GM18520 (cell line): ENCODE results near the gene NPC1.
"Not testable (repeated sequence)": the region's sequence is repeated elsewhere in the genome, so short reads cannot be mapped to it uniquely, and the experiment has no call there.

Experiments
- ATAC-seq: cut with Tn5 transposase; IDR thresholded peaks from one replicate; pipeline ENCODE4 v1.9.1; 2021; ENCODE audit not compliant: unreplicated experiment

The NPC1 gene

DNA sequence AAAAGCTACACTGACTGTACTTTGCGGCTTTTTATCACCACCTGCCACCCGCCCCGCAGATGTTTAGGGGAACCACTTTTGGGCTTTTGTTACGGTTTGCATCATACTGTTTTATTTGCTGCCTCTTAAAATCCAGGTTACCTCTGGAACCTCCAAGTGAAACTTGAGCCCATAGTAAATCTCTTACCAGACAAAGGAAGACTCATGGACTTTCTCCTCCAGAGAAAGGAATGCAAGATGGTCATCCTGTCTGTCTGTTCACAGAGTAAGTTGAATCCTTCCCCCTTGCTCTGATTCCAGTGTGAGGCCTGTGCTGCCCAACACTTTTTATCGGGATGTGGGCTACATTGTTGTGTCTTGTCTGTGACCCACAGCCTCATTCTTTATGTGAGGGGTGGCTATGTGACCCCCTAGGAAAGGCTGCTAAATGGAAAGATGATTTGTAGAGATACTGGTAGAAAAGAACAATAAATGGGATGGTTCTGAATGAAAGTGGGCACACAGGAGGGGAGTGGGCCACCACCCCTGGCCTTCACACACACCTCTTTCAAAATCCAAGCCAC, 59.7 kb downstream of the NPC1 start:
- no peak for ATAC-seq

DNA sequence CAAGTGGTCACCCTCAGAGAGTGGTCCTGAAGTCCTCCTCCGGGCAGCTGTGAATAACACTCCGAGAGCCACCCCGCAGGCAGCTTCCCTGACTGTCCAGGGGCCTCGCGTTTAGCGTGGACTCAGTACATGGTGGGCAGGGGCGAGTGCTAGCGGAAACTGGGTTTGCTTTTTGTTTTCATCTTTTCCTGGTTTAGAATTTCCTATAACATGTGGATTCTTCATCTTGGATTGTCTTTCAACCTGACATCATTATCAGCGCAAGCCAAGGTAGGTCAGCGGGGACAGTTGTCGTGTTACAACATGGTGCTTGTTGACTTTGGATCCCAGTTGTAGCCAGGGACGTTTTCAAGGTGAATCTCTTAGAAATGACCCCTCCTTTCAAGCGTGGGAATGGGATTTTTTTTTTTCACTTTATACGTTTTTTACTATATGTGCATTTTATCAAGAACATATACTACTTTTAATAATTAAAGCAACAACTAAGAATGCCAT, 62.0 kb downstream of the NPC1 start:
- ATAC-seq = no peak

DNA sequence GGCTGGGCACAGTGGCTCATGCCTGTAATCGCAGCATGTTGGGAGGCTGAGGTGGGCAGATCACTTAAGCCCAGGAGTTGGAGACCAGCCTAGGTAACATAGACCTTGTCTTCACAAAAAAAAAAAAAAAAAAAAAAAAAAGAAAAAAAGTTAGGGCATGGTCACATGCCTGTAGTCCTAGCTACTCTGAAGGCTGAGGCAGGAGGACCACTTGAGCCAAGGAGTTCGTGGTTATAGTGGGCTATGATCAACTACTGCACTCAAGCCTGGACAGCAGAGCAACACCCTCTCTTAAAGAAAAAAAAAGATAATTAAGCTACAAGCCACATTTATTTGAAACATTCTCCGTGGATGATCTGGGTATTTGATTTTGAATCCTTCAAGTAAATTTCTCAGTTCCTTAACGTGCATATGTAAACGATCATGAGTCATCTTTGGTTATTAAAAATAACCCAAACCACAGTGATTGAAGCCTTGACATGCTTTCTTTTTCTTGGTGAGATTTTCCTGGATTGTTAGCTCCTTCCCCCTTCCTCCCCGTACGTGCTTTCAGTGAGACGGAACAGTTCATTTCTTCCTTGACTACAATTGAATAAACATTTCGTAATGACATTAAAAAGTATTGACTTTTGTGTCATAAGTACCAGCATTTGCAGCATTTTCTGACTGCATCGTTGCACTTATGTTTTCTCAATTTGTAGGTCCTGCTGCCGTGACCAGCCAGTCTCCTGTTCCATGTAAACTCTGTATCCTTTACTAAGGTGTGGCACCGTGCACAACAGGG, 62.7 kb downstream of the NPC1 start:
- ATAC-seq = no peak

DNA sequence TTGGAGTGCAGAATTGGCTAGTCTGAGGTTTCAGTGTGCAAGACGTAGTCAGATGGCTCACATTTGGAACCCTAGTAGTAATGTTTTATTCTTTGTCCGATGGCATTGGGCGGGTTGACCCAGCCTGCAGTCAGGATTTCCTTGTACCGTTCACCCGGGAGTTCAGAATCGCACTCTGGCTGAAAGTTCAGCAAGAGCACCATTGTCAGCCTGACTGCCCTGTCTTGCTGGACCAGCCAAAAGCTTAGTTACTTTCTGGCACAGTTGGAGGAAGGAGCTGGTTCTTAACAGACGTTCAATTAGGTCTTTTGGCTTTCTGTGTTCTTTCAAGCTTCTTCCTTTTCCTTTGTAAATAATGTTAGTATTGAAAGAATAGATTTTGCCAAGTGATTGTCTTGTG, 64.4 kb downstream of the NPC1 start:
- no peak for ATAC-seq

DNA sequence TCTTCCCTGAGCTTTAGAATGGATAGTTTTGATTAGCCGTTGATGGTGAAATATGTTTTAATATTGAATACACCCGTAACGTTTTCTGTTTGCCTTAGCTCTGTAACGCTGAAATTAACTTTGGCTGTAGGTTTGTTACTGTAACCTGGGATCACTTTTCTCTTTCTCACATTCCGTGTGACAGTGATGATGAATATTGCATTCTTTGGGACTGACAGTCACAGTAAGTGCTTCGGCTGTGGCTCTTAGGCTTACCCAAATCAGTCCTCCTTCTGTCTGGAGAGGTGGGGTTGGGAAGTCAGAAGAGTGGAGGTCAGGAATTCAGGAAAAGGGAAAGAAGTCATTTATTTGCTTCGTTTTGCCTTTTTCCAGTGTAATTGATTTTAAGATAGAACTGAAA, 65.0 kb downstream of the NPC1 start:
- no peak for ATAC-seq

DNA sequence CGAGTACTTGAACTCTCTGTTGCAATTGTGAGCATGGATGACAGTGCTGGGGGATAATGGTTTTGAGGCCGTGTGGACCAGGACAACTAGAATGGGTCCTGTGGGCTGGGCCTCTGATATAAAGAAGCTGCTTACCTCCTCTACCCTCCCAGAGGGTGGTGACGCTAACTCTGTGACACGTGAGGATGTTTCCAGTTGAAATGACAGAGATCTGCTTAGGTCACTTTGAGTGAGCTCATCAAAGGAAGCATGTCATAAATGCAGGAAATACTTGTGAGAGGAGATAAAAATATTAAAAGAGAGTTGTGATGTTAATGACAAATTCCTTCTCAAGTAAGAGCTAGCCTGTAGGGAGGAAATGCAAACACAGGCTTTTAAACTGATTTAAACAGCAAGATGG, 66.6 kb downstream of the NPC1 start:
- no peak for ATAC-seq

DNA sequence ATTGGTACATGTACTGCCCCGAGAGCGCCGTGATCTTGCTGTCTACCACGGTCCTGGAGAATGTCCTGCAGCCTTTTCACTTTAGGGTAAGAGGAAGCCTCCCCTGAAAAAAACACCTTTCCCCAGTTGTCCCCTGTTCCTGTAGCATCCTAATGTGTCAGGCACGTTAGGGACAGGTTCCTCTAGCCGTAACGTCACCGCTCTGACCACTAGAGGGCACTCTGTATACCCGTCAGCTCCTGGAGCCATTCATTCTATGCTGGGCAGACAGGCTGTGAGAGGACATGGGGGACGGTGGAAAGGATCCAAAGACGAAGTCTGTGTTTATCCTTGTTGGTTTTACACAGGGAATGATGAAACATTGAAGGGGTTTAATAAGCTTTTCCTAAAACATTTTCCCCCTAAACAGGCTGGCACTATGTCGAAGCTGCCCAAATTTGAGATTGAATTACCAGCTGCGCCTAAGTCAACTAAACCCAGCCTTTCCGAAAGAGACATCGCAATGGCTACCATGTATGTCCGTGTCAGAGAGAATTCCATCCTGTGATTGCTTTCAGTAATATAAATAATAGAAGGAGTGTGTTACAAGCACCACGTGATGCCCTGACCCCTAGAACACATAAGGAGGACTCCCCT, 70.3 kb downstream of the NPC1 start:
- ATAC-seq = peak; percentile 74

DNA sequence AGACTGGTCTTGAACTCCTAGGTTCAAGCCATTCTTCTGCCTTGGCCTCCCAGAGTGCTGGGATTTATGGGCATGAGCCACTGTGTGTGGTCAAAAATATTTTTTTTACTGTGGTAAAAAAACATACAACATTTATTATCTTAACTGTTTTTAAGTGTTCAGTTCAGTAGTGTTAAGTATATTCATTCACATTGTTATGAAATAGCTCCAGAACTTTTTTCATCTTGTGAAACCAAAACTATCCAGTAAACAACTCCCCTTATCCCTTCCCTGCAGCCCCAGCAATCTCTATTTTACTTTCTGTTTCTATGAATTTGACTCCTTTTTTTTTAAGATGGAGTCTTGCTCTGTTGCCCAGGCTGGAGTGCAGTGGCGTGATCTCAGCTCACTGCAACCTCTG, 73.7 kb downstream of the NPC1 start:
- ATAC-seq = no peak

DNA sequence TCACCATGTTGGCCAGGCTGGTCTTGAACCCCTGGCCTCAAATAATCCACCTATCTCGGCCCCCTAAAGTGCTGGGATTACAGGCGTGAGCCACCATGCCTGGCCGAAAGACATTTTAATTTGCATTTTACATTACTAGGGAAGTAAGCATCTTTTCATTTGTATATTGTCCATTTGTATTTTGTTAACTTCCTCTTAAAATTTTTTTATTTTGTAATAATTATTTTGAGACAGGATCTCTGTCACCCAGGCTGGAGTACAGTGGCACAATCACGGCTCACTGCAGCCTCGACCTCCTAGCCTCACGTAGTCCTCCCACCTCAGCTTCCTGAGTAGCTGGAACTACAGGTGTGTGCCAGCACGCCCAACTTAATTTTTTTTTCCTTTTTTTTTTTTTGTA, 74.1 kb downstream of the NPC1 start:
- not testable (repeated sequence) for ATAC-seq

DNA sequence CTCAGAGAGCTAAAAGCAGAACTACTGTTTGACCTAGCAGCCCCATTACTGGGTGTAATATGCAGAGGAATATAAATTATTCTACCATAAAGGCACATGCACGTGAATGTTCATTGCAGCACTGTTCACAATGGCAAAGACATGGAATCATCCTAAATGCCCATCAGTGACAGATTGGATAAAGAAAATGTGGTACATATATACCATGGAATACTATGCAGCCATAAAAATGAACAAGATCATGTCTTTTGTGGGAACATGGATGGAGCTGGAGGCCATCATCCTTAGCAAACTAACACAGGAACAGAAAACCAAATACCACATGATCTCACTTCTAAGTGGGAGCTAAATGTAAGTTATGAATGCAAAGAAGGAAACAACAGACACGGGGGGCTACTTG, 75.4 kb downstream of the NPC1 start:
- ATAC-seq = not testable (repeated sequence)

DNA sequence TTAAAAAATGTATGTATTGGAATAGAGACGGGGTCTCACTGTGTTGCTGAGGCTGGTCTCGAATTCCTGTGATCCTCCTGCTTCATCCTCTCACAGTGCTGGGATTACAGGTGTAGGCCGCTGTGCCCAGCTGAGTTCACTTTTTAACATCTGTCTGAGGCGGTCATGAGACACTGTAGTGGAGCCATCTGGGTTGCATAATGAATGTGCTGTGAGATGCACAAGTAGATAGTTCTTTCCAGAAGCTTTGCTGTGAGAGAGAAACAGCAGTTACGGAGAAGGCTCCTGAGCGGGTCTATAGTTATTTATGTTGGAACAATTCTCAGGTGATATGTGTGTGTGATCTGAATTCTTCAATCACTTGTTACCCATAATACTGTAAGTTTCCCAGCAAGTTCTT, 79.9 kb downstream of the NPC1 start:
- no peak for ATAC-seq

DNA sequence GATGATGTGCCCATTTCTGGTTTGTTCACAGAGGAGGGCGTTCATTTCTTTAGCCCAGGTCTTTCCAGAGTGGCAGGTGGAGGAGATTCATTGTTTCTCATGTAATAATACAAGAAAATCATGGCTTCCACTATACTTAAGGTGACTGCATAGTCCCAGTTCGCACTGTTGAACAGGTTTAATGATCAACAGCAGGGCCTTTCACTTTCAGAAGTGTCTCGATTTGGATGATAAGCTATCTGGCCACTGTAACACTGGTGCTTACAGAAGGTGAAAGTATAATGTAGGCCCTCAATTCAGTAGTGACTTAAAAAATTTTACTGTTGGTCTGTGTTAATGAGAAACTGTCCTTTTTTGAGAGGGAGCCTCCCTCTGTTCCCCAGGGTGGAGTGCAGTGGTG, 81.6 kb downstream of the NPC1 start:
- peak; percentile 47 for ATAC-seq

DNA sequence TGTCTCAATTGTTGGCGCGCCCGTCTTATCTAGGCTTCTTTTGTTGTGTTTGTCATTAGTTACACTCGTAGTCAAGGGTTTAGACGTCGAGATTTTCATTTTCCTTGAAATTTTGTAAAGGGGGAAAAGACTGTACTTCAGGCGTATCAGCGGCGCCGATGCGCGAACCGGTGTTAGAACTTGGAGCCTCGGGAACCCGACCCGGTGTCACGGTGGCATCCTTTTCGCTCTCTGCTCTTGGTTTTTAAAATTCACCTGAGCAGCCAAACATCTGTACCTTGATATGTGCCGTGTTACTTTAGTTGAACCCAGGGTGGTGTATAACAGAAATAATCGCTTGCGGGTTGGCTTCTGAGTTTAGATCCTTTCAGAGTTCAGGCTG, 82.4 kb downstream of the NPC1 start:
- ATAC-seq = no peak

DNA sequence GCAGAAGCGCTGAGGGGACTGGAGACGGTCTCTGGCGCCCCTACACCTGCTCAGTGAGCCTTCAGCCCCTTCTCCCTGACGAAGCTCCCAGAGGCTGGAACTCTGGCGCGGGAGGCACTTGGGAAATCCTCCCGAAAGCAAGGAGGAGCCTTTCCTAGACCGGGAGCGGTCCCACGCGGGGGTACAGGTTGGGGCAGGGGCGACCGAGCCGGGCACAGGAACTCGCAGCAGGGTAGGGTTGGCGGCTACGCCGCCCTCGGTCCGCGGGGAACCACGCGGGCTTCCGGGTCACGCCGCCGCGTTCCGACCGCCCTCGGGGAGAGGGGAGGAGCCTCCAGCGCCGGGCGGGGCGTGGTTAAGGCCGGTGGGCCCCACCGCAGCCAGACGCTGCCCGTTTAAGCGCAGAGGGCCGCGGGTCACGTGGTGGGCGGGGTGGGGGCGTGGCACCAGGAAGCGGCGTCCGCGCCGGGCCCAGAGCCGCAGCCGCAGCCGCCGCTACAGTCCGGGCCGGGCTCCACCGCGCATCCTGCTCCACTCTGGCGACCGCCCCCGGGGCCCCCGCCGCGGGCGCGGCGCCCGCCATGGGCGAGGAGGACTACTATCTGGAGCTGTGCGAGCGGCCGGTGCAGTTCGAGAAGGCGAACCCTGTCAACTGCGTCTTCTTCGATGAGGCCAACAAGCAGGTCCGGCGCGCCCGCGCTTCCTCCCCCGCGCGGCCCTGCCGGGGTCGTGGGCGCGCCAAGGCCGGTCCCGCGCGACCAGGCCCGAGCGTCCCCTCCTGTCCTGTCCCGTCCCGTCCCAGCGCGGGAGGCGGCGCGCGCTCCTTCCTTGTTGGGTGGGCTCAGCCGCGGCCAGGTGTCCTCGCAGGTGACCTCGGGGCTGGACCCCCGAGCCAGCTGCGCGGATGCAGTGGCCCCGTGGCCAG, 83.0 kb downstream of the NPC1 start, which contains the start of gene RMC1:
Gene RMC1, plus strand, starts transcription at position 474 of the 925 bp plus-strand sequence. Its CDS starts 108 bp downstream, at position 582.
- ATAC-seq = peak; percentile 67

DNA sequence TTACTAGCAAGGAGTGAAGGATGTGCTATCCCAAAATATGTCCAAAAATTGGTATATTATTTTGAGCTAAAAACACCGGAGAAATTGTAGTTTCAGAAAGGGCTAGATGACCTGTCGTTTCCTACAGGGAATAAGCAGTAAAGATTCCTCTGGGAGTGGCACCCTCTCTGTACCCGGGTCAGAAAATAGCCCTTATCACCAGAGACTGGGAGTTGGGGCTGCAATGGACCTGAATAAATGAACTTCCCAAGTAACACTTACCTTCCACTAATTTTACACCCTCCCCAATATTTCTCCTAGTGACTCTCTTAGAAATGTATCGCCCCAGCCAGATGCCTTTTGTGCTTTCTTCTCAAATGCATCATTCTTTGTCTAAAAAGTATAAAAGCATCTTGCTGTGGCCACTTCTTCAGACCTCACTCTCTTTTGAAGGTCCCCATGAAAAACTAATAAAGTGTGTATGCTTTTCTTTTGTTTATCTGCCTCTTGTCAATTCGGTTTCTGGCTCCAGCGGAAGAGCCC, 83.7 kb downstream of the NPC1 start:
- ATAC-seq = no peak

DNA sequence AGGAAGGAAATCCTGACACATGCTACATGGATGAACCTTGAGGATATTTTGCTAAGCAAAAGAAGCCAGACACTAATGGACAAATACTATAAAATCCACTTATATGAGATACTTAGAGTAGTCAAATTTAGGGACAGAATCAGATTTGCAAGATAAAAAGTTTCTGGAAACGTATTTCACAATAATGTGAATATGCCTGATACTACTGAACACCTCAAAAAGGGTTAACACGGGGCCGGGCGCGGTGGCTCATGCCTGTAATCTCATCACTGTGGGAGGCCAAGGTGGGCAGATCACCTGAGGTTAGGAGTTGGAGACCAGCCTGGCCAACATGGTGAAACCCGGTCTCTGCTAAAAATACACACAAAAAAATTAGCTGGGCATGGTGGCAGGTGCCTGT, 84.7 kb downstream of the NPC1 start:
- no peak for ATAC-seq

DNA sequence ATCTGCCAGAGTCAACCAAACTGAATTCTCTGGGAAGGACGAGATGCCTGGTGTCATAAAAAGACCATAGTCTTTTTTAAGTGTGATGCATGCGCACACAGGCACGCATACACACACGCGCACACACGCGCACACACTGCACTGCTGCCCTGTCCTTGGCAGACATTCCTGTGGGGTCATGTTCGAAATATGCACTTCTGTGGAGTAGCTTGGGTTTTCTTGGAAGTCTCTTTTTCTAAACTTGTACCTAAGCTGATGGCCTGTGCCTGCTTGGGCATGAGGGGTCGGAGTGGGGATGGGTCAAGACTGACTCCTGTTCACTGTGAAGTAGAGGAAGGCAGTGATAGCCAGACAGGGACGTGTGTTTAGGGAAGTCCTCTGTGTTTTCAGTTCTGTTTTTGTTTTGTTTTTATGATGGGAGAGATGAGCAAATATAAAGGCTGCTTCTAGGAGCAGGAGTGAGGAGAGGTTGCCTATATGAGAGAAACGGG, 87.0 kb downstream of the NPC1 start:
- no peak for ATAC-seq

DNA sequence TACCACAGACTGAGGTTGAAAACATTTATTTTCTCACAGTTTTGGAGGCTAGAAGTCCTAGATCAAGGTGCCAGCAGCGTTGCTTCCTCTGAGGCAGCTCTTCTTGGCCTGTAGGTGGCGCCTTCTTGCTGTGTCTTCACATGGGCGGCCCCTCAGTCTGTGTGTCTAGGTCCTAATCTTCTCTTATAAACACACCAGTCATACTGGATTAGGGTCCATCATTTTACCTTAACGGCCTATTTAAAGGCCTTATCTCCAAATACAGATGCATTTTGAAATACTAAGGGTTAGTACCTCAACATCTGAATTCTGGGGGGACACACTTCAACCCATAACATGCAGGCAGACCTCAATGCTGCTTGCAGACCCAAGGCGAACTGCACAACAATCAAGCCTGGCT, 87.4 kb downstream of the NPC1 start:
- ATAC-seq = no peak

DNA sequence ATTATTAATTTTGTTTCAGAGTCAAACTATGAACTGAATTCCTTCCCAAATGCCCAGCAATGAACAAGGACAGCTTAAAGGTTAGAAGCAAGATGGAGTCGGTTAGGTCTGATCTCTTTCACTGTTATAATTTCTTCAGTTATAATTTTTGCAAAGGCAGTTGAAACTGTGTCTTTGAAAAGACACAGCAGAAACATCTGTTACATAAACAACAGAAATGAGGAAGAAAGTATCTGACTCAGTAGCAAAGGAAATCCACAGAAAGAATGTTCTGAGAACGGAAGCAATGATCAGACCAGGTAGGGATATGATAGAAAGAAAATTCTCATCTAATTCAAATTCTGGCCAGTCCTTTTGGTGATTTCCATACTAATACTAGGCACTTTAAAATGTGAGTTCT, 88.2 kb downstream of the NPC1 start:
- no peak for ATAC-seq

DNA sequence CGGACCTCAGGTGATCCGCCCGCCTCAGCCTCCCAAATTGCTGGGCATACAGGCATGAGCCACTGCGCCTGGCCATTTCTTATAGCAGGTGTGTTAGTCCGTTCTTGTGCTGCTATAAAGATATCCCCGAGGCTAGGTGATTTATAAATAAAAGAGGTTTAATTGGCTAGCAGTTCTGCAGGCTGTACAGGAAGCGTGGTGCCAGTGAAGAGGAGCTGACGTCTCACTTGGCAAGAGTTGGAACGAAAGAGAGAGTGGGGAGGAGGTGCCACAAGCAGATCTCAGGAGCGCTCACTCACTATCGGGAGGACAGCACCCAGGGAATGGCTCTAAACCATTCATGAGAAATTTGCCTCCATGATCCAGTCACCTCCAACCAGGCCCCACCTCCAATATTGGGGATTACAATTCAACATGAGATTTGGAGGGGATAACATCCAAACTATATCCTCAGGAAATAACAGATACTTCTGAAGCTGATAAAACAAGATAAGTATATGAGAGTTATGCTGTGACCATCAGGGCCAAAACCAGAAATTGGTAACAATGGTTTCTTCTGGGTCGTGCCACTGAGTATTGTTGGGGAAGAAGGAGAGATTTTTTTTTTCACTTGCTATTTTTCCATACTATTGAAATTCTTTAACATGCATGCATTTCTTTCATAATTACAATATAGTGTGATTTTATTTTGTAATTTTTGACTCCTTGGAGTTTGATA, 90.4 kb downstream of the NPC1 start:
- no peak for ATAC-seq
